GM19023 (cell line): ENCODE results near the gene SLIT3.

Experiments used
- ATAC-seq: cut with Tn5 transposase; IDR thresholded peaks from one replicate; pipeline ENCODE4 v1.9.1; 2021; ENCODE audit warnings: mild to moderate bottlenecking, moderate library complexity; ENCODE audit not compliant: unreplicated experiment

The SLIT3 gene

GRCh38 chr5:168908207-168908606, 392.7 kb downstream of the SLIT3 start:
- ATAC-seq: no peak

GRCh38 chr5:168903061-168903460, 397.9 kb downstream of the SLIT3 start:
- ATAC-seq: no peak

GRCh38 chr5:168899673-168900072, 401.3 kb downstream of the SLIT3 start:
- no peak for ATAC-seq

GRCh38 chr5:168899264-168899663, 401.7 kb downstream of the SLIT3 start:
- no peak for ATAC-seq

- ATAC-seq: no peak
These were observed 402.6 kb downstream of the SLIT3 start for GRCh38 chr5:168898247-168898911.

GRCh38 chr5:168897387-168898122, 403.4 kb downstream of the SLIT3 start:
- no peak for ATAC-seq

GRCh38 chr5:168895295-168896071, 405.5 kb downstream of the SLIT3 start:
- ATAC-seq: no peak

- no peak for ATAC-seq
These were observed 407.7 kb downstream of the SLIT3 start for GRCh38 chr5:168893283-168893682.

GRCh38 chr5:168892618-168893186, 408.2 kb downstream of the SLIT3 start:
- ATAC-seq: no peak

GRCh38 chr5:168890816-168891812, 409.8 kb downstream of the SLIT3 start:
- ATAC-seq: no peak

GRCh38 chr5:168889039-168889438, 411.9 kb downstream of the SLIT3 start:
- no peak for ATAC-seq

GRCh38 chr5:168887931-168888330, 413.0 kb downstream of the SLIT3 start:
- no peak for ATAC-seq

GRCh38 chr5:168886157-168886556, 414.8 kb downstream of the SLIT3 start:
- no peak for ATAC-seq

GRCh38 chr5:168885324-168886120, 415.4 kb downstream of the SLIT3 start:
- no peak for ATAC-seq

- no peak for ATAC-seq
These were observed 416.9 kb downstream of the SLIT3 start for GRCh38 chr5:168883991-168884390.

GRCh38 chr5:168883281-168883741, 417.6 kb downstream of the SLIT3 start:
- no peak for ATAC-seq

GRCh38 chr5:168882283-168882682, 418.7 kb downstream of the SLIT3 start:
- no peak for ATAC-seq

GRCh38 chr5:168881427-168882149, 419.4 kb downstream of the SLIT3 start:
- ATAC-seq: no peak

- ATAC-seq: peak; percentile 80
These were observed 421.0 kb downstream of the SLIT3 start for GRCh38 chr5:168879929-168880328.
